OCI-LY7 (cell line): ENCODE results near the gene GALNT10. TPM values are rescaled to one million over a fixed set of nuclear protein-coding genes. Genes with fewer than 3 reads are reported as not detected.

Experiments used
- BruUV-seq: library from RNA; stranded (reverse); fragments of 400-500 nt; replicated peaks from 2 replicates; lab custom pipeline; 2021; lab: Mats Ljungman, UMichigan
- CTCF ChIA-PET: fragments of 300-600 bp; sonication (Branson Sonifier 250); formaldehyde crosslinking; loops from one replicate; lab custom pipeline; 2022; ENCODE audit warnings: antibody characterized with exemption; ENCODE audit not compliant: unreplicated experiment; lab: Charles Lee
- POLR2A ChIA-PET: fragments of 300-600 bp; sonication (Branson Sonifier 250); formaldehyde crosslinking; loops from one replicate; lab custom pipeline; 2022; ENCODE audit warnings: antibody characterized with exemption; lab: Charles Lee
- DNase-seq: peaks from one replicate; pipeline ENCODE4 v3.0.0-alpha.2; 2015; ENCODE audit warnings: low spot score
- H2AFZ ChIP-seq: fragments of 200-600 bp; sonication (generic), shearing (Covaris generic); 2 replicates; pipeline ENCODE4 v1.6.1; 2014; ENCODE audit warnings: mild to moderate bottlenecking, antibody characterized with exemption, low read length, moderate library complexity
- H3K27ac ChIP-seq: fragments of 200-600 bp; sonication (generic); 2 replicates; pipeline ENCODE4 v1.5.1; 2014; ENCODE audit warnings: mixed run types, low read depth, mild to moderate bottlenecking, moderate library complexity, low read length, inconsistent platforms; ENCODE audit not compliant: poor library complexity, severe bottlenecking
- H3K36me3 ChIP-seq: fragments of 200-600 bp; sonication (generic); 2 replicates; pipeline ENCODE4 v1.6.1; 2014; ENCODE audit warnings: mild to moderate bottlenecking, antibody characterized with exemption, low read length, moderate library complexity, mixed read lengths; ENCODE audit not compliant: insufficient read depth
- H3K4me1 ChIP-seq: fragments of 200-600 bp; sonication (generic); 2 replicates; pipeline ENCODE4 v1.5.1; 2014; ENCODE audit warnings: mild to moderate bottlenecking, low read length; ENCODE audit not compliant: insufficient read depth, poor library complexity, severe bottlenecking
- H3K4me2 ChIP-seq: fragments of 200-600 bp; sonication (generic); 2 replicates; pipeline ENCODE4 v1.6.1; 2014; ENCODE audit warnings: mild to moderate bottlenecking, low read length
- H3K4me3 ChIP-seq: fragments of 200-600 bp; sonication (generic); 2 replicates; pipeline ENCODE4 v1.5.1; 2014; ENCODE audit warnings: mild to moderate bottlenecking, low read depth, low read length; ENCODE audit not compliant: poor library complexity, severe bottlenecking
- H3K79me2 ChIP-seq: fragments of 200-600 bp; sonication (generic); 2 replicates; pipeline ENCODE4 v1.6.1; 2016; ENCODE audit warnings: low read depth, mild to moderate bottlenecking, low read length, moderate library complexity, mixed read lengths; ENCODE audit not compliant: insufficient read depth
- H3K9me2 ChIP-seq: fragments of 200-600 bp; sonication (generic); 2 replicates; pipeline ENCODE4 v1.6.1; 2016; ENCODE audit warnings: mild to moderate bottlenecking, low read length, mixed read lengths; ENCODE audit not compliant: insufficient read depth
- H3K9me3 ChIP-seq: fragments of 200-600 bp; sonication (generic); 2 replicates; pipeline ENCODE4 v1.6.1; 2014; ENCODE audit warnings: mild to moderate bottlenecking, mixed run types, low read length, mixed read lengths
- H4K20me1 ChIP-seq: fragments of 200-600 bp; sonication (generic); 2 replicates; pipeline ENCODE4 v1.6.1; 2014; ENCODE audit warnings: mild to moderate bottlenecking, antibody characterized with exemption, low read length, moderate library complexity, mixed read lengths; ENCODE audit not compliant: insufficient read depth
- EZH2phosphoT487 ChIP-seq: fragments of 200-600 bp; sonication (generic); IDR thresholded peaks from 2 replicates; pipeline ENCODE4 v1.6.1; 2018; ENCODE audit warnings: low read depth, borderline replicate concordance, mild to moderate bottlenecking, mixed run types, antibody characterized with exemption, low read length, moderate library complexity, mixed read lengths
- intact Hi-C: fragments of 100-400 bp; cut with micrococcal nuclease; formaldehyde crosslinking; loops from one replicate; pipeline ENCODE4 v1.10.0; 2022; ENCODE audit not compliant: unreplicated experiment
- total RNA-seq, 2 experiments: library from RNA; depleted of rRNA in 1 of 2; stranded (reverse); fragments of >200 nt in 1 of 2; shearing (Covaris generic) in 1 of 2; gene quantifications; 2 replicates each; pipeline ENCODE4 v1.2.3, GENCODE V29; 2014 to 2022
- TF ChIP-seq, protein P1 (sequence below): fragments of 200-600 bp; sonication (generic); conservative IDR thresholded peaks from 2 replicates; pipeline ENCODE4 v1.5.1; 2014; ENCODE audit warnings: mild to moderate bottlenecking, antibody characterized with exemption, low read length, moderate library complexity, mixed read lengths

Gene GALNT10
- total RNA-seq, 2 experiments from 2014 or later, result 7.3 to 20.6 TPM

DNA sequence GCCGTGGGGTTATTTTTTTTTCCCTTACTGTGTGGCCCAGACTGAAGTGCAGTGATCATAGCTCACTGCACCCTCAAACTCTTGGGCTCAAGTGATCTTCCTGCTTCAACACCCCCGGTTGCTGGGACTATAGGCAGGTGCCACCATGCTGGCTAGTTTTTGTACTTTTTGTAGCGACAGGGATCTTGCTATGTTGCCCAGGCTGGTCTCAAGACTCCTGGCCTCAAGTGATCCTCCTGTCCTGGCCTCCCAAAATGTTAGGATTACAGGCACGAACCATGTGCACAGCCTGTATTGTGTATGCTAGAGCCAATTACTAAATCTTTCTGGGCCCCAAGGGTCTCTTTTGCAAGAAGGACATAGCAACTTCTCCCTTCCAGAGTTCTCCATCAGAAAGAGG lies 23.1 kb downstream of the GALNT10 start:
- Histone ChIP-seq H3K4me3 (no peak overlapping the region), H3K4me2 (no peak overlapping the region), H3K36me3 (no peaks in the 10 kb centered on the region), H3K27ac (no peak overlapping the region), H3K4me1 (no peaks in the 10 kb centered on the region), H3K9me2 (no peaks in the 10 kb centered on the region), H4K20me1 (no peaks in the 10 kb centered on the region), H3K9me3 (no peaks in the 10 kb centered on the region), H3K79me2 (no peaks in the 10 kb centered on the region), H2AFZ (no peak overlapping the region)
- ChIA-PET POLR2A (interaction anchor here (0.6 kb wide), 1 partner anchor 52 kb away, joined by 3 read pairs; no protein-coding TSS in a partner anchor), CTCF (no interaction called here)
- no peak for DNase-seq
- TF ChIP-seq, protein P1, sequence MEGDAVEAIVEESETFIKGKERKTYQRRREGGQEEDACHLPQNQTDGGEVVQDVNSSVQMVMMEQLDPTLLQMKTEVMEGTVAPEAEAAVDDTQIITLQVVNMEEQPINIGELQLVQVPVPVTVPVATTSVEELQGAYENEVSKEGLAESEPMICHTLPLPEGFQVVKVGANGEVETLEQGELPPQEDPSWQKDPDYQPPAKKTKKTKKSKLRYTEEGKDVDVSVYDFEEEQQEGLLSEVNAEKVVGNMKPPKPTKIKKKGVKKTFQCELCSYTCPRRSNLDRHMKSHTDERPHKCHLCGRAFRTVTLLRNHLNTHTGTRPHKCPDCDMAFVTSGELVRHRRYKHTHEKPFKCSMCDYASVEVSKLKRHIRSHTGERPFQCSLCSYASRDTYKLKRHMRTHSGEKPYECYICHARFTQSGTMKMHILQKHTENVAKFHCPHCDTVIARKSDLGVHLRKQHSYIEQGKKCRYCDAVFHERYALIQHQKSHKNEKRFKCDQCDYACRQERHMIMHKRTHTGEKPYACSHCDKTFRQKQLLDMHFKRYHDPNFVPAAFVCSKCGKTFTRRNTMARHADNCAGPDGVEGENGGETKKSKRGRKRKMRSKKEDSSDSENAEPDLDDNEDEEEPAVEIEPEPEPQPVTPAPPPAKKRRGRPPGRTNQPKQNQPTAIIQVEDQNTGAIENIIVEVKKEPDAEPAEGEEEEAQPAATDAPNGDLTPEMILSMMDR, result no peak
- TF ChIP-seq EZH2phosphoT487, result no peak
- intact Hi-C loops, result no loop called here
- BruUV-seq, result no TSS peak

DNA sequence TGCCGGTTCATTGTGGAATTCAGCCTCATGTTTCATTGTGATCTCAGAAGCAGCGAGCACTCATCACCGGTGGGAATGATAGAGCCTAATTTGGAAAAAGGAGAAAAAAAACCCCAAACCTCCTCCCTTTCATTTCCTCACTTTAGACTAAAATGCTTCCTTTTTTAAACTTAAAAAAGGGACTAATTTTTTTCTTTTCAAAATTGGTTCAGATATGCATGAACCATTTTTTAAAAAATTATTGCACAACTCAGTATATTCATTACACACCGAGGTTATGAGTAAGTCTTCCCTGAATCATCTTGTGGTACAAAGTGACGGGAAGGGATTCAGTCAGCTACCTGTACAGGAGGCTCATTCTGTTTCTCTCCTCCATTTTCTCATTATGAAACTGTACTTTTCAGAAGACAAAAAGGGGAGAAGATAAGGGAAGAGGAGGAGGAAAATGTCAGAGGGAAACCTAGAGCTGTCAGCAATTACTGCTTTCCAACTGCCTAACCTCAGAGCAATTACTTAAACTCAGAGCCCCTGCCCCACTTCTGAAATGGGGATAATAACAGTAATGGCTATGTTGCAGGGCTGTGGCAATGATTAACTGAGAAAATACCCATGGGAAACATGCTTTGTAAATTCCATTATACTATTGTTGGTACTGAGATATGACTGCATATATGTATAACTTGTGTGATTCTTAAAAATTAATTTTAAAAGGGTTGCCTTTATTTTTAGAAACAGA lies 24.0 kb downstream of the GALNT10 start:
- no peak overlapping the region for H3K27ac ChIP-seq
- ChIA-PET CTCF (no interaction called here), POLR2A (no interaction called here)
- H4K20me1 ChIP-seq, result no peaks in the 10 kb centered on the region
- no peak overlapping the region for H3K4me3 ChIP-seq
- DNase-seq, result no peak
- H3K9me2 ChIP-seq, result no peaks in the 10 kb centered on the region
- intact Hi-C loops, result no loop called here
- no peak overlapping the region for H2AFZ ChIP-seq
- H3K4me1 ChIP-seq, result no peaks in the 10 kb centered on the region
- H3K36me3 ChIP-seq, result no peaks in the 10 kb centered on the region
- H3K79me2 ChIP-seq, result no peaks in the 10 kb centered on the region
- no TSS peak for BruUV-seq
- H3K4me2 ChIP-seq, result no peak overlapping the region
- no peaks in the 10 kb centered on the region for H3K9me3 ChIP-seq
- TF ChIP-seq, protein P1, result no peak
- no peak for TF ChIP-seq EZH2phosphoT487

DNA sequence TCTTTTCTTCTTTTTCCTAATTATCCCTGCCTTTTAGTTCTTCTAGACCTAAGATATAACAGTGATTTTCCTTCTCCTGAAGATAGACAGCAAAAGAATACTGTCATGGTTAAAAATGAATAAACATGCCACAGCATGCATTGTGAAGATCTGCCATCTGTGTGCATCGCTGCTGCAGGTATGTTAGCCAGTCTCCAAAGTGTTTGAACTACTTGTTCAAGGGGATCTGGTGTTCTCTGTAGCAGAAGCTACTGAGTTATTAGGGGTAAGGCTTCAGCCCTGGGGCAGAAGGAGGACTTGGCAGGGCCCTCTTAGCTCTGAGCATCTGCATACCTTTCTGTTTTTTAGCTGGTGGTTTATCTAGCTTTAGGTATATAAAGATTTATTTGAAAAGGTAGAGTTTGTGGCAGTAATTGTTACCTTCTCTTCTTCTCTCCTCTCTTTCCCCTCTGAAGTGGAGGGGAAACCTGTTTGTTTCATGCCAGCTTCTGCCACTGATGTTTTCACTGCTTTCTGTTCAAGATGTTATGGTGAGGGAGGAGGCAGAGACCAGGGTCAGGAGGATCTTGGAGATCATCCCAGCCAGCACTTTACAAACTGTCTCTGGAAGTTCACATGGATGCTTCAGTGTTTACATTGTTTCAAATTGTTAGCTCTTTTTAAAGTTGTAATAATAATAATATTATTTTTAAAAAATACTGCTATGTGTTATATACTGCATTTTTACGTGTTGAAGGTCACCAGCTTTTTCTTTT lies 25.2 kb downstream of the GALNT10 start:
- no TSS peak for BruUV-seq
- POLR2A ChIA-PET, result interaction anchor here (0.6 to 1.3 kb wide), 5 partner anchors 13 to 330 kb away, joined by 3 to 5 read pairs (median 3); no protein-coding TSS in a partner anchor

More for the DNA sequence above, 25.2 kb downstream of the GALNT10 start:
- TF ChIP-seq, protein P1, result no peak
- TF ChIP-seq EZH2phosphoT487, result no peak
- H3K9me3 ChIP-seq, result no peaks in the 10 kb centered on the region
- no peak overlapping the region for H3K27ac ChIP-seq
- CTCF ChIA-PET, result no interaction called here
- H3K4me2 ChIP-seq, result no peak overlapping the region
- no peaks in the 10 kb centered on the region for H4K20me1 ChIP-seq
- H3K4me3 ChIP-seq, result no peak overlapping the region
- H3K4me1 ChIP-seq, result no peaks in the 10 kb centered on the region
- H3K36me3 ChIP-seq, result no peaks in the 10 kb centered on the region
- H2AFZ ChIP-seq, result no peak overlapping the region
- intact Hi-C loops, result no loop called here
- DNase-seq, result no peak
- H3K9me2 ChIP-seq, result no peaks in the 10 kb centered on the region
- H3K79me2 ChIP-seq, result no peaks in the 10 kb centered on the region
